BLaER1 treated with 17β-estradiol and CSF1 and Interleukin-3, amounts not matched to agents 10 nM and 100 nM (cell line): ENCODE data around the gene SLAMF8.

Source experiments
- H3K27ac ChIP-seq, 11 experiments: shearing (Covaris generic); formaldehyde crosslinking; 2 replicates each; pipeline ENCODE4 v1.8.1; 2022
- H3K27me3 ChIP-seq, 11 experiments: shearing (Covaris generic); formaldehyde crosslinking; 2 replicates each; pipeline ENCODE4 v1.8.1; 2022
- H3K36me3 ChIP-seq, 11 experiments: shearing (Covaris generic); formaldehyde crosslinking; 2 replicates each; pipeline ENCODE4 v1.8.1; 2022
- H3K4me1 ChIP-seq, 10 experiments: shearing (Covaris generic); formaldehyde crosslinking; 2 replicates each; pipeline ENCODE4 v1.8.1; 2022
- H3K4me2 ChIP-seq, 11 experiments: shearing (Covaris generic); formaldehyde crosslinking; 2 replicates each; pipeline ENCODE4 v1.8.1; 2022
- H3K4me3 ChIP-seq, 10 experiments: shearing (Covaris generic); formaldehyde crosslinking; 2 replicates each; pipeline ENCODE4 v1.8.1; 2022
- H3K9ac ChIP-seq, 11 experiments: shearing (Covaris generic); formaldehyde crosslinking; 2 replicates each; pipeline ENCODE4 v1.8.1; 2022
- H3K9me3 ChIP-seq, 11 experiments: shearing (Covaris generic); formaldehyde crosslinking; replicated peaks in 1 of 11; 2 replicates each; pipeline ENCODE4 v1.8.1; 2022
- H4K20me1 ChIP-seq, 11 experiments: shearing (Covaris generic); formaldehyde crosslinking; 2 replicates each; pipeline ENCODE4 v1.8.1; 2022
- Cebpa-rat ChIP-seq, 11 experiments: shearing (Covaris generic); IDR thresholded peaks; 2 replicates each; pipeline ENCODE4 v1.8.1; 2022

SLAMF8 gene

DNA sequence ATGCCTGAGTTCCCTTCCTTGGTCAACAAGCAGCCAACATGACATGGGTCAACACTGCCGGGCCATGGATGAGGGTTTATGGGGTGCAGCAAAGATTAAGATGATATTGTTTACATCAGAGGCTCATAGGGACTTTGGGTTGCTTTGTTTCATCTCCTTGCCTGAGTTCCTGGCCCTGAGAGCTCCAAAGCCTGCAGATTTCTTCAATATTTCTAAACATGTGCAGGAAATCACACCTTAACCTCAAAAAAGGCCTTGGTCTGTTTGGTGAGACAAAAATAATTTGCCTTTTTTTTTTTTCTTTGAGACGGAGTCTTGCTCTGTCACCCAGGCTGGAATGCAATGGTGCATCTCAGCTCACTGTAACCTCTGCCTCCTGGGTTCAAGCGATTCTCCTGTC, 876 bp downstream of the SLAMF8 start:
- peak overlapping the region in 4 of 10 experiments; percentile 14 to 71 (median 61); a peak in 6 of 20 replicates for H3K4me3 ChIP-seq
- peaks cover 0 to 34% (median 0%) of the 10 kb centered on the region in 11 experiments; a peak in 6 of 22 replicates for H3K36me3 ChIP-seq
- H3K27me3 ChIP-seq, result no peaks in the 10 kb centered on the region
- peaks cover 5 to 97% (median 42%) of the 10 kb centered on the region in 10 experiments; a peak in 18 of 20 replicates for H3K4me1 ChIP-seq
- peak overlapping the region in 7 of 11 experiments; percentile 33 to 98 (median 72); a peak in 12 of 22 replicates for H3K4me2 ChIP-seq
- H3K9me3 ChIP-seq, result no peaks in the 10 kb centered on the region
- H3K27ac ChIP-seq, result peak overlapping the region in 4 of 11 experiments; percentile 7 to 78 (median 68); a peak in 6 of 22 replicates
- no peak for TF ChIP-seq Cebpa-rat (IDR thresholded peaks at IDR 0.05)
- H4K20me1 ChIP-seq, result peaks cover 0 to 33% (median 0%) of the 10 kb centered on the region in 11 experiments; a peak in 4 of 22 replicates
- H3K9ac ChIP-seq, result peak overlapping the region in 3 of 11 experiments; percentile 55 to 77 (median 75); a peak in 5 of 22 replicates

DNA sequence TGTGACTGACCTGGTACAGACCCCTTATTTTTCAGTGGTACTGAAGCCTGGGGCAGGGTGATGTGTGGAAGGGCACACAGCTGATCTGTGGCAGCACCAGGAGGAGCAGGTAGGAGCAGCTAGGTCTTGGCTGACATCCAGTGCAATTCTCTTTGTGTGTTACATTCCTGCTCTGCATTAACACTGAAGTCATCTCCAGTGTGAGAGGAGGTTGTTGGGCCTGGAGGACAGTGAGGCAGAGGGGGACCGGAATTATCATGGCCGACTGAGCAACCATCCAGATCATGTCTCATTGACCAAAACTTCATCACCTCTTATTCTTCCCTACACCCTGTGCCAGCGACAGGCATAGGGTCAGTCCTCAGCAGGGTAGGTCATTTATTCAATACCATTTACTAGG, 1.5 kb downstream of the SLAMF8 start:
- Histone ChIP-seq H3K27me3 (no peaks in the 10 kb centered on the region), H3K36me3 (peaks cover 0 to 40% (median 0%) of the 10 kb centered on the region in 11 experiments; a peak in 6 of 22 replicates), H3K27ac (peak overlapping the region in 4 of 11 experiments; percentile 45 to 78 (median 65); a peak in 8 of 22 replicates), H4K20me1 (peaks cover 0 to 39% (median 0%) of the 10 kb centered on the region in 11 experiments; a peak in 4 of 22 replicates), H3K4me3 (peak overlapping the region in 3 of 10 experiments; percentile 57 to 71 (median 65); a peak in 6 of 20 replicates), H3K9ac (peak overlapping the region in 3 of 11 experiments; percentile 39 to 77 (median 75); a peak in 5 of 22 replicates), H3K4me1 (peaks cover 5 to 97% (median 42%) of the 10 kb centered on the region in 10 experiments; a peak in 18 of 20 replicates), H3K9me3 (no peaks in the 10 kb centered on the region), H3K4me2 (peak overlapping the region in 7 of 11 experiments; percentile 44 to 98 (median 72); a peak in 10 of 22 replicates)
- TF ChIP-seq Cebpa-rat (IDR thresholded peaks at IDR 0.05), result no peak

DNA sequence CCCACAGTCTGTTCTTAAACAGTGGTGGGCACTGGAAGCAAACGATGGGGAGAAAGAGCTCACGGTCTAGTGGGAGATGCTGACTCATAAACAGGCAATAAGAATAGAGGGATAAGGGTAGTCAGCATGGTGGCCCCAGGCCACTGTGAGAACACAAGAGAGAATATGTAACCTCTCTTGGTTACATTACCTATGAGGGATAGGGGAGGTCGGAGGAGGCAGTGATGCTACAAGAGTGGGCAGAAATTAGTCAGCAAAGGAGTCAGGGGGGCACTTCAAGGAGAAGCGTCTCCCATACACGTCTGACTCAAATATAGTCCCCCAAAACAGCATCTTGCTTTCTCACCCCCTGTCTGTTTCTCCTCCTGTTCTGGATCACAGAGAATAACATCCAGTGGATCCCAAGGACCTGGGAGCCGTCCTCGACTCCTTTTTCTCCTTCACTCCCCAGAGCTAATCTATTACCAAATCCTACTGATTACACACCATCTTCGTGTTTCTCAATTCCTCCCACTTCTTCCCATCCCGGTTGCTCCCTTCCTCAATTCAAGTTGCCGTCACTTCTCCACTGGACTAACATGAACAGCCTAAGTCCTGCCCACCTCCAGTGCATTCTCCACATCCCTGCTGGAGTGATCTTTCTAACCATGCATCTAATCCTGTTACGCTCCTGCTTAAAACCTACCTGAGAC, 2.1 kb downstream of the SLAMF8 start:
- no peaks in the 10 kb centered on the region for H3K27me3 ChIP-seq
- H3K36me3 ChIP-seq, result peaks cover 0 to 45% (median 0%) of the 10 kb centered on the region in 11 experiments; a peak in 6 of 22 replicates
- H3K4me1 ChIP-seq, result peaks cover 5 to 96% (median 42%) of the 10 kb centered on the region in 10 experiments; a peak in 18 of 20 replicates
- H3K9me3 ChIP-seq, result no peaks in the 10 kb centered on the region
- peak in 1 of 11 experiments; percentile 52; a peak in 1 of 22 replicates for TF ChIP-seq Cebpa-rat (IDR thresholded peaks at IDR 0.05)
- H3K4me3 ChIP-seq, result peak overlapping the region in 3 of 10 experiments; percentile 57 to 71 (median 65); a peak in 6 of 20 replicates
- H3K4me2 ChIP-seq, result peak overlapping the region in 8 of 11 experiments; percentile 27 to 98 (median 72); a peak in 14 of 22 replicates
- peak overlapping the region in 5 of 11 experiments; percentile 16 to 78 (median 63); a peak in 9 of 22 replicates for H3K27ac ChIP-seq
- peaks cover 0 to 44% (median 0%) of the 10 kb centered on the region in 11 experiments; a peak in 4 of 22 replicates for H4K20me1 ChIP-seq
- peak overlapping the region in 4 of 11 experiments; percentile 11 to 77 (median 57); a peak in 7 of 22 replicates for H3K9ac ChIP-seq

DNA sequence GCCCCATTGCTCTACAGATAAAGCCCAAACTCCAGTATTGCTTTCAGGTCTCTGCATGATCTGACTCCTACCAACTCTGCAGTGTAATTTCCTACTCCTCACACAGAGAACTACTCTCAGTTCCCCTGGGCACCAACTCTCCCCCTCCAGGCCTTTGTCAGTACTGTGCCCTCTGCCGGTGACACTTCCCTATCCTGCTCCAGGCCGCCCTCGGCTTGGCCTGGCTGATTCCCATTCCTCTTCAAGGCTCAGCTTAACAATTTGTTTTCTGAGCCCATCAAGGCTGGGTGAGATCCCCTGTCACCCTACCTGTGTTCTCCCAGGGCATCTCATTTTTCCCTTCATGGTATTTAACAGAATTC, 2.6 kb downstream of the SLAMF8 start:
- no peaks in the 10 kb centered on the region for H3K9me3 ChIP-seq
- peak overlapping the region in 4 of 11 experiments; percentile 21 to 78 (median 54); a peak in 6 of 22 replicates for H3K27ac ChIP-seq
- H3K36me3 ChIP-seq, result peaks cover 0 to 51% (median 0%) of the 10 kb centered on the region in 11 experiments; a peak in 6 of 22 replicates
- peaks cover 0 to 50% (median 0%) of the 10 kb centered on the region in 11 experiments; a peak in 4 of 22 replicates for H4K20me1 ChIP-seq
- no peaks in the 10 kb centered on the region for H3K27me3 ChIP-seq
- peak overlapping the region in 8 of 11 experiments; percentile 27 to 98 (median 72); a peak in 14 of 22 replicates for H3K4me2 ChIP-seq
- H3K9ac ChIP-seq, result peak overlapping the region in 4 of 11 experiments; percentile 11 to 77 (median 57); a peak in 7 of 22 replicates
- no peak for TF ChIP-seq Cebpa-rat (IDR thresholded peaks at IDR 0.05)
- peak overlapping the region in 3 of 10 experiments; percentile 57 to 71 (median 65); a peak in 6 of 20 replicates for H3K4me3 ChIP-seq
- peaks cover 5 to 96% (median 42%) of the 10 kb centered on the region in 10 experiments; a peak in 18 of 20 replicates for H3K4me1 ChIP-seq

DNA sequence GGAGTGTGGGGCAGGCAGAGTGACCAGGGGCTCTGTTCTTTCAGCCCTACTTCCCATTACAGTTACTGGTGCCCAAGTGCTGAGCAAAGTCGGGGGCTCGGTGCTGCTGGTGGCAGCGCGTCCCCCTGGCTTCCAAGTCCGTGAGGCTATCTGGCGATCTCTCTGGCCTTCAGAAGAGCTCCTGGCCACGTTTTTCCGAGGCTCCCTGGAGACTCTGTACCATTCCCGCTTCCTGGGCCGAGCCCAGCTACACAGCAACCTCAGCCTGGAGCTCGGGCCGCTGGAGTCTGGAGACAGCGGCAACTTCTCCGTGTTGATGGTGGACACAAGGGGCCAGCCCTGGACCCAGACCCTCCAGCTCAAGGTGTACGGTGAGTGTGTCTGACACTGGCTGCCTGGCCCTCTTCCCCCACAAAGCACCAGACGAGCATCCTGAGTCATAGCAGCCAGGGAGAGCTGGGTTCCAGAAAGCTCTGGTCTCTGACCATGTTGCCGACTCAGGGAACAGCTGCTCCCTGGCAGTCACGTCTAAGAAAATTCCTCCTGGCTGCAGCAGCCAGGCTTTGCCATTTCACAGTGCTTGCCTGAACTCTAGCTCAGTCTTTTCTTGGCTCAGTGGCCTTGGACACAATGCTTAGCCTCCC, 3.3 kb downstream of the SLAMF8 start:
- Histone ChIP-seq H3K4me2 (peak overlapping the region in 5 of 11 experiments; percentile 71 to 98 (median 80); a peak in 8 of 22 replicates), H3K36me3 (peaks cover 0 to 57% (median 0%) of the 10 kb centered on the region in 11 experiments; a peak in 6 of 22 replicates), H3K9me3 (no peaks in the 10 kb centered on the region), H3K27ac (peak overlapping the region in 4 of 11 experiments; percentile 11 to 78 (median 42); a peak in 5 of 22 replicates), H3K27me3 (no peaks in the 10 kb centered on the region), H3K9ac (peak overlapping the region in 3 of 11 experiments; percentile 39 to 76 (median 75); a peak in 6 of 22 replicates), H3K4me1 (peaks cover 5 to 94% (median 42%) of the 10 kb centered on the region in 10 experiments; a peak in 18 of 20 replicates), H3K4me3 (peak overlapping the region in 3 of 10 experiments; percentile 57 to 71 (median 65); a peak in 6 of 20 replicates), H4K20me1 (peaks cover 0 to 57% (median 0%) of the 10 kb centered on the region in 11 experiments; a peak in 4 of 22 replicates)
- TF ChIP-seq Cebpa-rat (IDR thresholded peaks at IDR 0.05), result no peak

DNA sequence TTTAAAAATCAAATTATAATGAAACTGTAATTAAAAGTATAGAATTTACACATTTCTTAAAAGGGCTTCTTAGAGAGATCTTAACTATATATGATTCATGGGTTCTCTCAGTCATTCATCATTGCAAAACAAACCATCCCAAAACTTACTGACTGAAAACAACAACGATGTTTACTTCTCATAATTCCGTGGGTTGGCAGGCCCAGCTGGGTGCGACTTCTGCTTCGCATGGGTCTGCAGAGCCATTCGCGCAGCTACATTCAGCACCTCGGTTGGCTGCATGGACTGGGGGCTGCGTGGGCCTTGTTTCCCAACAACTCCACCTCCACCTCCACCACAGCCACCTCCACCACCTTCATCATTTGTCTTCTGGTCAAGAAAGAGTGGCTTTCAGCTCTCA, 4.0 kb downstream of the SLAMF8 start:
- H3K36me3 ChIP-seq, result peaks cover 0 to 65% (median 0%) of the 10 kb centered on the region in 11 experiments; a peak in 6 of 22 replicates
- no peak overlapping the region for H3K27ac ChIP-seq
- H3K4me3 ChIP-seq, result peak overlapping the region in 2 of 10 experiments; percentile 65 to 71; a peak in 4 of 20 replicates
- H3K4me1 ChIP-seq, result peaks cover 5 to 94% (median 40%) of the 10 kb centered on the region in 10 experiments; a peak in 18 of 20 replicates
- TF ChIP-seq Cebpa-rat (IDR thresholded peaks at IDR 0.05), result no peak
- peak overlapping the region in 1 of 11 experiments; percentile 11; a peak in 2 of 22 replicates for H3K9ac ChIP-seq
- H3K9me3 ChIP-seq, result no peaks in the 10 kb centered on the region
- H3K27me3 ChIP-seq, result no peaks in the 10 kb centered on the region
- peaks cover 0 to 64% (median 0%) of the 10 kb centered on the region in 11 experiments; a peak in 4 of 22 replicates for H4K20me1 ChIP-seq
- H3K4me2 ChIP-seq, result peak overlapping the region in 3 of 11 experiments; percentile 80 to 98 (median 94); a peak in 6 of 22 replicates

DNA sequence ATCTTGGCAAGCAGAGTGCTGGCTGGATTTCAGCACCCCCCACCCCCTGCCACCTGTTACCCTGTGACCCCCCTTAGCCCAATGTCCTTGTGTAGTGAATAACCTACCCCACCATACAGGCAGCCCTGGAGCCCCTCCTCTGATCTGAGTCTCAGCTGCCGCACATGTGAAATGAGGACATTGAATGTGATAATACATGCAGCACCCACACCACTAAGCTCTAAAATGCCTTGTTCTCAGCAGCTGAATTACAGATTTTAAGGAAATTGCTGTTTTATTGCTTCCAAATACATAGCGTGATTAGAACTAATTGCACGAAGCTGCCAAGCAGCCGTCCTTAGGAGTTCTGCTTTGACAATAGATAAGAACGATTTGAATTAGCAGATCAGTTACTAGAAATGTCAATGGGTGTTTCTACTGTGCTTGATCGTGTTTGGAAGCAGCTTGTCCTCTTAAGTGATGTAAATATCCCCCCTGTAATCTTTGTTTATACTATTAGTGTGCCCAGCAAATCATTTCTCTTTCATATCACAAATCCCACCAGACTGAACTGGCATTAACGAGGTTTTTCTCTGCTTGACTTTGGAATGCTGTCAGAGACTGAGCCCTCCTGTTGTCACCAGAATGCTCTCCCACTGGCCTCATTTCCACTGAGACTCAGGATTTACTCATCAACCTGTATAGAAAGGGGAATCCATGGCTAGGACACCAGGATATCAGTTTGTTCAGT, 4.9 kb downstream of the SLAMF8 start:
- H3K4me3 ChIP-seq, result peak overlapping the region in 2 of 10 experiments; percentile 65 to 71; a peak in 1 of 20 replicates

More for the DNA sequence above, 4.9 kb downstream of the SLAMF8 start:
- no peak for TF ChIP-seq Cebpa-rat (IDR thresholded peaks at IDR 0.05)
- Histone ChIP-seq H3K27ac (no peak overlapping the region), H3K27me3 (no peaks in the 10 kb centered on the region), H3K36me3 (peaks cover 0 to 74% (median 0%) of the 10 kb centered on the region in 11 experiments; a peak in 6 of 22 replicates), H3K9me3 (no peaks in the 10 kb centered on the region), H3K4me1 (peaks cover 0 to 96% (median 33%) of the 10 kb centered on the region in 10 experiments; a peak in 18 of 20 replicates), H3K9ac (peak overlapping the region in 1 of 11 experiments; percentile 25; a peak in 1 of 22 replicates), H3K4me2 (peak overlapping the region in 3 of 11 experiments; percentile 80 to 98 (median 94); a peak in 5 of 22 replicates), H4K20me1 (peaks cover 0 to 73% (median 0%) of the 10 kb centered on the region in 11 experiments; a peak in 4 of 22 replicates)
